ENCODE measurements around the gene TBXAS1.
"Not testable (repeated sequence)": the region's sequence is repeated elsewhere in the genome, so short reads cannot be mapped to it uniquely, and the experiment has no call there.

DNA sequence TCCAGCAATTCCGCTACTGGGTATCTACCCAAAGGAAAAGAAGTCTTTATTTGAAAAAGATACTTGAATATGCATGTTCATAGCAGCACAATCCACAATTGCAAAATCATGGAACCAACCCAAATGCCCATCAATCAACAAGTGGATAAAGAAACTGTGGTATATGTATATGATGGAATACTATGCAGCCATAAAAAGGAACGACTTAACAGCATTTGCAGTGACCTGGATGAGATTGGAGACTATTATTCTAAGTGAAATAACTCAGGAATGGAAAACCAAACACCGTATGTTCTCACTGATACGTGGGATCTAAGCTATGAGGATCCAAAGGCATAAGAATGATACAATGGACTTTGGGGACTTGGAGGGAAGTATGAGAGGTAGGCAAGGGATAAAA is 8.2 kb downstream of the TBXAS1 start:
- not testable (repeated sequence) for TF ChIP-seq POLR2A (IDR thresholded peaks at IDR 0.05; ENCODE audit: low read length); GATA1 (IDR thresholded peaks at IDR 0.05; ENCODE audit: low read depth, low read length)

Measured in erythroblast (primary cell).